SK-N-SH (cell line): ENCODE measurements around the gene SGTA. TPM values are rescaled to one million over a fixed set of nuclear protein-coding genes. Genes with fewer than 3 reads are reported as not detected.

Experiments
- polyA plus RNA-seq, 3 experiments: library from polyadenylated mRNA; depleted of rRNA; stranded (reverse); fragments of >200 nt; gene quantifications; 2 replicates each; pipeline ENCODE4 v1.2.3, GENCODE V29; 2012

Gene SGTA
- polyA plus RNA-seq, 1 of the 3 experiments (the other 2 are of a cell fraction), result 78.4 TPM

Other genes with a start within 250 kb of the SGTA start
- gene GNG7, start 80.6 kb downstream of the SGTA start, polyA plus RNA-seq (2012; rRNA removed), result 1.6 and 2.2 TPM in 2 replicates
- gene DIRAS1, start 61.9 kb downstream of the SGTA start, polyA plus RNA-seq (2012; rRNA removed), result 9.0 and 9.7 TPM in 2 replicates
- gene SLC39A3, start 43.3 kb downstream of the SGTA start, polyA plus RNA-seq (2012; rRNA removed), result 42.2 and 45.2 TPM in 2 replicates
- gene THOP1, start 2.2 kb upstream of the SGTA start, polyA plus RNA-seq (2012; rRNA removed), result 124 and 138 TPM in 2 replicates
- gene ZNF554, start 36.6 kb upstream of the SGTA start, polyA plus RNA-seq (2012; rRNA removed), result 1.7 and 2.1 TPM in 2 replicates
- gene ZNF555, start 58.2 kb upstream of the SGTA start, polyA plus RNA-seq (2012; rRNA removed), result 1.4 and 2.2 TPM in 2 replicates
- 0.46 and 0.67 TPM in 2 replicates for gene ZNF556, start 84.1 kb upstream of the SGTA start, polyA plus RNA-seq (2012; rRNA removed)
- gene ZNF57, start 117.7 kb upstream of the SGTA start, polyA plus RNA-seq (2012; rRNA removed), result 2.1 and 3.2 TPM in 2 replicates
- 4.4 and 6.6 TPM in 2 replicates for gene ZNF77, start 161.7 kb upstream of the SGTA start, polyA plus RNA-seq (2012; rRNA removed)
- 2.6 and 3.3 TPM in 2 replicates for gene TLE6, start 194.3 kb upstream of the SGTA start, polyA plus RNA-seq (2012; rRNA removed)
- gene TLE2, start 246.0 kb upstream of the SGTA start, polyA plus RNA-seq (2012; rRNA removed), result 1.7 and 2.3 TPM in 2 replicates